Measurements from ENCODE around the gene HCN3.

The HCN3 gene

GRCh38 chr1:155272466-155273342 lies 4.6 kb upstream of the HCN3 start (continued):
- TF ChIP-seq PRDM4 (tag by site-specific recombination; IDR thresholded peaks at IDR 0.05) (no peak), ZNF239 (tag by site-specific recombination; IDR thresholded peaks at IDR 0.05) (no peak), ZBTB48 (tag by site-specific recombination; IDR thresholded peaks at IDR 0.05) (peak; percentile 68), HOXD13 (CRISPR knock-in tag; IDR thresholded peaks at IDR 0.05; ENCODE audit: borderline replicate concordance) (no peak), ZBTB10 (tag by site-specific recombination; IDR thresholded peaks at IDR 0.05) (0 out of 2 replicates have a peak, but pooled peaks have one; percentile 44), WT1 (tag by site-specific recombination; IDR thresholded peaks at IDR 0.05) (peak; percentile 17; the same call in 1 of the 2 replicates), ZNF518A (tag by site-specific recombination; conservative IDR thresholded peaks at IDR 0.05; ENCODE audit: low read depth) (no peak), ZNF132 (tag by site-specific recombination; IDR thresholded peaks at IDR 0.05; ENCODE audit: borderline replicate concordance) (no peak), ZNF585B (tag by site-specific recombination; IDR thresholded peaks at IDR 0.05) (peak; percentile 83), ZBTB8A (tag by site-specific recombination; IDR thresholded peaks at IDR 0.05) (peak; percentile 27; the same call in 1 of the 2 replicates), ZNF610 (tag by site-specific recombination; IDR thresholded peaks at IDR 0.05; ENCODE audit: borderline replicate concordance) (no peak), ZNF777 (tag by site-specific recombination; IDR thresholded peaks at IDR 0.05; ENCODE audit: borderline replicate concordance) (no peak), ZBTB49 (tag by site-specific recombination; IDR thresholded peaks at IDR 0.05; ENCODE audit: low read depth) (no peak), KLF9 (tag by site-specific recombination; IDR thresholded peaks at IDR 0.05; ENCODE audit: low read depth) (no peak), ZNF26 (tag by site-specific recombination; IDR thresholded peaks at IDR 0.05) (no peak), ZNF701 (tag by site-specific recombination; IDR thresholded peaks at IDR 0.05) (no peak), ZNF280C (tag by site-specific recombination; IDR thresholded peaks at IDR 0.05) (no peak), YY2 (tag by site-specific recombination; IDR thresholded peaks at IDR 0.05) (peak; percentile 89), ZNF292 (tag by site-specific recombination; IDR thresholded peaks at IDR 0.05; ENCODE audit: borderline replicate concordance, low read depth) (no peak), ZNF555 (tag by site-specific recombination; conservative IDR thresholded peaks at IDR 0.05) (no peak)

Data from HEK293 (cell line).